ENCODE measurements around the gene IRS1. TPM values are rescaled to one million over a fixed set of nuclear protein-coding genes. Genes with fewer than 3 reads are reported as not detected.
A peak's percentile ranks its signal among the peaks of the same experiment; 100 is the strongest.

IRS1 gene
- total RNA-seq, 1 donor from 2014 or later: 18.6 TPM

DNA sequence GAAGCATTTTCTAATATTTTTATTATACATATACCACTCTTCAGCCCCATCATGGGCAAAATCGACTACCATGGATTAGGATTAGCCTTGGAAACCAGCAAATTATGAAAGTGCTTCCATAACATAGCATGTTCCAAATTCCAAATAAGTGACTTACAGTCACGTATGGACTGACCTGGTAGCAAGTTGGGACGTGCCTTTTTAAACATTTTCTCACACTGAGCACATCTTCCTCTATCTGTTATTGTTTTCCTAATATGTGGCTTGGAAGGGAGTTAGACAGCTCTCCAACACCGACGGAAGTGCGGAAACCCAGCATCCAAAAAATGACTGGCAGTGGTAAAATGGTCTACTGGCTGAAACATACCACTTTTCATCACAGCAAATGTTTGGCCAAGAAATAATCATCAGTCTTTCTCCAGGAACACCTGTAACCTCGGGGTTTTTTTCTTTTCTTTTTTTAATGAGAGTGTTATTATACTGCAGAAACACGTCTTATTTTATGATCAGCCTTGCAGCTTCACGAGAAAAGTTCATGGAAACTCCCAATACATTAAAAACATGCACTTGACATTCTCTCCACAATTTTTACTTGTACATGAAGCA lies 107.0 kb downstream of the IRS1 start:
- no peaks in the 10 kb centered on the region for H3K27me3 ChIP-seq
- TF ChIP-seq, protein P1, sequence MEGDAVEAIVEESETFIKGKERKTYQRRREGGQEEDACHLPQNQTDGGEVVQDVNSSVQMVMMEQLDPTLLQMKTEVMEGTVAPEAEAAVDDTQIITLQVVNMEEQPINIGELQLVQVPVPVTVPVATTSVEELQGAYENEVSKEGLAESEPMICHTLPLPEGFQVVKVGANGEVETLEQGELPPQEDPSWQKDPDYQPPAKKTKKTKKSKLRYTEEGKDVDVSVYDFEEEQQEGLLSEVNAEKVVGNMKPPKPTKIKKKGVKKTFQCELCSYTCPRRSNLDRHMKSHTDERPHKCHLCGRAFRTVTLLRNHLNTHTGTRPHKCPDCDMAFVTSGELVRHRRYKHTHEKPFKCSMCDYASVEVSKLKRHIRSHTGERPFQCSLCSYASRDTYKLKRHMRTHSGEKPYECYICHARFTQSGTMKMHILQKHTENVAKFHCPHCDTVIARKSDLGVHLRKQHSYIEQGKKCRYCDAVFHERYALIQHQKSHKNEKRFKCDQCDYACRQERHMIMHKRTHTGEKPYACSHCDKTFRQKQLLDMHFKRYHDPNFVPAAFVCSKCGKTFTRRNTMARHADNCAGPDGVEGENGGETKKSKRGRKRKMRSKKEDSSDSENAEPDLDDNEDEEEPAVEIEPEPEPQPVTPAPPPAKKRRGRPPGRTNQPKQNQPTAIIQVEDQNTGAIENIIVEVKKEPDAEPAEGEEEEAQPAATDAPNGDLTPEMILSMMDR (IDR thresholded peaks at IDR 0.05): no peak
- DNase-seq (ENCODE audit: low spot score in 2 of 2): no peak
- H3K4me1 ChIP-seq: peaks cover 0 to 13% of the 10 kb centered on the region in 2 donors
- H3K36me3 ChIP-seq: no peaks in the 10 kb centered on the region
- no peak overlapping the region for H3K4me3 ChIP-seq
- H3K27ac ChIP-seq: no peak overlapping the region
- H3K9me3 ChIP-seq: no peaks in the 10 kb centered on the region
- intact Hi-C loops (cut with DNase I): no loop called here

DNA sequence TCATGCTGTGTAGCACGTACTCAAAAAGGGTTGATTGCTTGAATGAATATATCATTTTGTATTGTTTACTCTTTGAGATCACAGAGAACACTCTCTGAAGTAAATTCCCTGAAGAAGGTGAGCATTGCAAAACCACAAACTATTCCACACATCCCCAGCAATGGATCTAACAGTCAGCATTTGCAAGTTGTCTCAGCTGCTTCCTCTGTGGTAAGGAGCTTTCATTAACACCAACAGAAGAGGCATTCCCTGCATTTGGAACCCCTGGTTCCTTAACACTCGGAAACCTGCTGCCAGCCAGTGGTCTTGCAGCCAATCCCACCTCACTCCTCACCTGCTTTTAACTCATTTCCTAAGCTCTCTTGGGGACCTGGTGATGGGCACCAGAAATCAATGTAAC lies 108.4 kb downstream of the IRS1 start:
- Histone ChIP-seq H3K9me3 (no peaks in the 10 kb centered on the region), H3K36me3 (no peaks in the 10 kb centered on the region), H3K27ac (peak overlapping the region; percentile 4 to 31), H3K4me1 (peaks cover 0 to 13% of the 10 kb centered on the region in 2 donors), H3K27me3 (no peaks in the 10 kb centered on the region), H3K4me3 (no peak overlapping the region)
- intact Hi-C loops (cut with DNase I): no loop called here
- no peak for DNase-seq (ENCODE audit: low spot score in 2 of 2)
- TF ChIP-seq, protein P1 (IDR thresholded peaks at IDR 0.05): no peak

DNA sequence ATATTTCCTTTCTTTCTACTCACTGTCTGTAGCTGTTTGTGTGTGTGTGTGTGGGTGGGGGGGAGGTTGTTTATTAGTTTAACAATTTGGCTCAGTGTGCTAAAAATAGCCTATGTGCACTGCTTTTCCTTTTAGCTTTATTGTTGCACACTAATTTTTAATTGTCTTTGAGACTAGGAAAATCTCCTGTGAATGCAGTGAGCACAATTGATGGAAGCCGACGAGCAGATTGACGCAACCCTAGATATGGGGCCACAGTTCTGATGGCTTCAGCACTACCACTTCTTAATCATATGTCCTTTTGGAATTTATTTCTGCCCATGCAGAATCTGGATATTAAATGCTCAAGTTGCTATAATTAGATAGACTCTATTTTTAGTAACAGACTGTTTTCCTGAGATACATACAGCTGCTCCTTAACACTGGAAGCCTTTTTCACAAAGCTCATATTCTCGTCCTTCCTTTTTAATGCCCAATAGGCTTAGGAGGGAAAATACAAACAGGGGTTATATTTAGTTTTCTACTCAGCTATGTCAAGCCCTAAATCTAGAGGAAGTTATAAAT lies 109.1 kb downstream of the IRS1 start:
- peak overlapping the region in 1 of 2 donors; percentile 17 for H3K4me3 ChIP-seq

DNA sequence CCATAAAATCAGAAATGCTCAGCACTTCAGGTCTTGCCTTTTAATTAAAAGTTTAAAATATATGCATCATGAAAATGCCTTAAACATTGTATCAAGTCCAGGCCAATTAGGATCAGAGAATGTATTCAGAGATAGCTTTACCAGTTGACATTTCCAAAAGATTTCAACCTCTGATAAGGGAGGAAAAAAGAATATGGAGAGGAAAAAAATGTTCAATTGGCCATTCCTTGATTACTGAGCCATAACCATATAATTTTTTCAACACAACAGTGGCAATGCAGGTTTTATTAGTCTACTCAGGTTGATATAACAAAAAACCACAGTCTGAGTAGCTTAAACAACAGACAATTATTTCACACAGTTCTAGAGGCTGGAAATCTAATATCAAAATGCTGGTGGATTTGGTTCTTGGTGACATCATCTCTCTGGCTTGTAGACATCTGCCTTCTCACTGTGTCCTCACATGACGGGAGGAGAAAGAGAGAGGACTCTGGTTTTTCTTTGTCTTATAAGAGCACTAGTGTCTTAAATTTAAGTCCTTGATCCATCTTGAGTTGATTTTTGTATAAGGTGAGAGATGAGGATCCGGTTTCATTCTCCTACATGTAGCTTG lies 111.9 kb downstream of the IRS1 start:
- no peak overlapping the region for H3K27ac ChIP-seq
- H3K36me3 ChIP-seq: no peaks in the 10 kb centered on the region
- H3K9me3 ChIP-seq: no peaks in the 10 kb centered on the region
- DNase-seq (ENCODE audit: low spot score in 2 of 2): no peak
- TF ChIP-seq, protein P1 (IDR thresholded peaks at IDR 0.05): no peak
- H3K27me3 ChIP-seq: no peaks in the 10 kb centered on the region
- intact Hi-C loops (cut with DNase I): no loop called here
- H3K4me3 ChIP-seq: no peak overlapping the region
- H3K4me1 ChIP-seq: peaks cover 0 to 13% of the 10 kb centered on the region in 2 donors

More for the DNA sequence above, 109.1 kb downstream of the IRS1 start:
- TF ChIP-seq, protein P1 (IDR thresholded peaks at IDR 0.05): no peak
- peak overlapping the region; percentile 4 to 31 for H3K27ac ChIP-seq
- no peaks in the 10 kb centered on the region for H3K9me3 ChIP-seq
- H3K27me3 ChIP-seq: no peaks in the 10 kb centered on the region
- no peaks in the 10 kb centered on the region for H3K36me3 ChIP-seq
- H3K4me1 ChIP-seq: peaks cover 0 to 13% of the 10 kb centered on the region in 2 donors
- intact Hi-C loops (cut with DNase I): no loop called here
- DNase-seq (ENCODE audit: low spot score in 2 of 2): no peak

DNA sequence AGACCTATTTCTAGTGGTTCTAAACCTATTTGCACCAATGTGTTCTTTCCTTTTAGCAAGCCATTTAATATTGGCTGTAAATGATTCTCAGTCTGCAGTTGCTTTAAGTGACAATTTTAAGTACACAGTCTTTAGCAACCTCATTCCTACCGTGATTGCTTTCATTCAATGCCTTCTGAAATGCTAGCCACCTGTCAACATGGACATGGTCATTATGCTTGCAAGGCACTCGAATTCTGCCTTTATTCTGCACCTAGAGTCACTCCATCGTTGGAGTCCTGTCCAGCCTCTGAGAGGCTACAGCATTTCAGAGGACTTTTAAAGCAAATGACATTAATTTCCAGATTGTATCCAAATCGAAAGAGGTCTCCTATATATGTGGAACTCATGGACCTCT lies 115.1 kb downstream of the IRS1 start:
- no peaks in the 10 kb centered on the region for H3K36me3 ChIP-seq
- intact Hi-C loops (cut with DNase I): no loop called here
- no peaks in the 10 kb centered on the region for H3K27me3 ChIP-seq
- no peak overlapping the region for H3K4me3 ChIP-seq
- H3K27ac ChIP-seq: no peak overlapping the region
- no peaks in the 10 kb centered on the region for H3K9me3 ChIP-seq
- no peaks in the 10 kb centered on the region for H3K4me1 ChIP-seq
- TF ChIP-seq, protein P1 (IDR thresholded peaks at IDR 0.05): no peak
- DNase-seq (ENCODE audit: low spot score in 2 of 2): no peak
